Measurements from ENCODE around the gene GTF2F2. TPM values are rescaled to one million over a fixed set of nuclear protein-coding genes. Genes with fewer than 3 reads are reported as not detected.

Gene GTF2F2
- polyA plus RNA-seq, 1 experiment, result 7.9 TPM

DNA sequence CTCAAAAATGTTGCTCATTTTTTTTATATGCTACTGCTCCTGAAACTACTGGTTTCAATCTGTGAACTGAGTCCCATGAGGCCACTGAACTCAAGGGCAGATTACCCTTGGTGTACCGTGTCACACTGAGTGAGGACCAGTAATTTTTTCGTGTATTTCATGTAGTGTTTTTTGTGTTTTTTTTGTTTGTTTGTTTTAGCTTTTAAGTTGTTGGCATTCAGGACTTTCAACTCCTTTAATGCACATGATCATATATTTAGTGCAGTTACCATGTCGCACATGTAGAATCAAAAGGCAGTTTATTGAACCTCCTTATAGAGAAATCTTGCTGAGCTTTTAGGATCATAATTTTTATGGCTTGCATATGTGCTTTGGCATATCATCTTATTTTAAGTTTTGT, 162.7 kb downstream of the GTF2F2 start:
- TF ChIP-seq, protein P1, sequence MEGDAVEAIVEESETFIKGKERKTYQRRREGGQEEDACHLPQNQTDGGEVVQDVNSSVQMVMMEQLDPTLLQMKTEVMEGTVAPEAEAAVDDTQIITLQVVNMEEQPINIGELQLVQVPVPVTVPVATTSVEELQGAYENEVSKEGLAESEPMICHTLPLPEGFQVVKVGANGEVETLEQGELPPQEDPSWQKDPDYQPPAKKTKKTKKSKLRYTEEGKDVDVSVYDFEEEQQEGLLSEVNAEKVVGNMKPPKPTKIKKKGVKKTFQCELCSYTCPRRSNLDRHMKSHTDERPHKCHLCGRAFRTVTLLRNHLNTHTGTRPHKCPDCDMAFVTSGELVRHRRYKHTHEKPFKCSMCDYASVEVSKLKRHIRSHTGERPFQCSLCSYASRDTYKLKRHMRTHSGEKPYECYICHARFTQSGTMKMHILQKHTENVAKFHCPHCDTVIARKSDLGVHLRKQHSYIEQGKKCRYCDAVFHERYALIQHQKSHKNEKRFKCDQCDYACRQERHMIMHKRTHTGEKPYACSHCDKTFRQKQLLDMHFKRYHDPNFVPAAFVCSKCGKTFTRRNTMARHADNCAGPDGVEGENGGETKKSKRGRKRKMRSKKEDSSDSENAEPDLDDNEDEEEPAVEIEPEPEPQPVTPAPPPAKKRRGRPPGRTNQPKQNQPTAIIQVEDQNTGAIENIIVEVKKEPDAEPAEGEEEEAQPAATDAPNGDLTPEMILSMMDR (IDR thresholded peaks at IDR 0.05; ENCODE audit: insufficient read depth, low read depth, low read length), result no peak
- no peak for DNase-seq (ENCODE audit: low read depth)
- Histone ChIP-seq H3K4me3 (ENCODE audit: low read depth, low read length) (no peak overlapping the region), H3K36me3 (ENCODE audit: control insufficient read depth, insufficient read depth, low read length) (no peaks in the 10 kb centered on the region), H3K27me3 (ENCODE audit: control insufficient read depth, insufficient read depth, low read length) (no peaks in the 10 kb centered on the region)
- ChIA-PET CTCF (interaction anchor here (1.1 to 6.1 kb wide), 5 partner anchors 10 to 309 kb away, joined by 4 to 93 read pairs (median 5); no protein-coding TSS in a partner anchor), POLR2A (no interaction called here)

DNA sequence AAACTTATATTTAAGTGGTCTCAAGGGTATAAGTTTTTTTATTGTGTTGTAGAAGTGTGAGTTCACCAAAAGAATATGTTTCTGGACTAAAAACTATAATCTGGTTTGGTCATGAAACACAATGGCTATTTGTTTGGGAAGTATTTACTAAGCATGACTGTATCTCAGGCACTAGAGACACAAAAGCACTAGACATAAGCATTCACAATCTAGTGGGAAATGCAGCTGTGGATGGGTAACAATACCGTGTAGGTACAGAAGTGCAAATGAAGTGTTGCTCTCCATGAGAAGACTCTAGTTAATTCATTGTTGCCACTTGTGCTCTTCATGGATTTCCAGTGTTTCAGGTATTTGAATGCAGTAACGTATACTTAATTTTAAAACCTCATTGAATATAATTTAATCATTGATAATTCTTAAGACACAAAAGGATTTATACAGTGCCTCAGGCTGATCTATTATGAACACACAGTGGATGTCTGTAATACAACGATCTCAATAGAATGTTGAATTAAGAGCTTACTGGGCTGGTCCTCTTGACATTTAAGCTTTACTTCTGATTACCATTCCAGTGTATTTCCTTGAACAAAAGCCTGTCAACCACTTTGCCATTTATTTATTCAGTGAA, 169.7 kb downstream of the GTF2F2 start:
- DNase-seq (ENCODE audit: low read depth), result no peak
- TF ChIP-seq, protein P1 (IDR thresholded peaks at IDR 0.05; ENCODE audit: insufficient read depth, low read depth, low read length), result no peak
- Histone ChIP-seq H3K4me3 (ENCODE audit: low read depth, low read length) (no peak overlapping the region), H3K36me3 (ENCODE audit: control insufficient read depth, insufficient read depth, low read length) (no peaks in the 10 kb centered on the region), H3K27me3 (ENCODE audit: control insufficient read depth, insufficient read depth, low read length) (no peaks in the 10 kb centered on the region)
- ChIA-PET CTCF (interaction anchor here (0.6 to 6.6 kb wide), 4 partner anchors 8 to 243 kb away, joined by 3 to 39 read pairs (median 10); partner anchors contain the start of gene GTF2F2), POLR2A (no interaction called here)

DNA sequence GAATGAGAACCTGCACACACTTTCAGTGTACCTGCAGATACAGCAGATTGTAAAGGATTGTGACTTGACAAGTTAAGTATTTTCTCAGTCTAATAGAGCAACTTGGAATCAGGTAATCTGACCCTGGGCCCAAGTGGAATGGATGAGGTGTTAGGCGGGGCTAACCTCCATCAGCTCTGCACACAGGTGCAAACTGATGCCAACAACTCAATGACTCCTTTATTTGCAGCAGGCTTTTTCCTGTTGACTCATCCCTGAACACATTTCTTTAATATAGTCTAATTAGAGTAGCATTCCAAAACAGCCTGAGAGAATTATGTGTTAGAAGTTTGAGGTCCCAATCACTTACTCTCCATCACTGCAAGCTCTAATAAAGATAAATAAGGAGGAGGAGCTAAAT, 171.9 kb downstream of the GTF2F2 start:
- DNase-seq (ENCODE audit: low read depth), result no peak
- ChIA-PET POLR2A (no interaction called here), CTCF (interaction anchor here (0.6 to 6.6 kb wide), 4 partner anchors 10 to 245 kb away, joined by 4 to 39 read pairs (median 11); no protein-coding TSS in a partner anchor)

DNA sequence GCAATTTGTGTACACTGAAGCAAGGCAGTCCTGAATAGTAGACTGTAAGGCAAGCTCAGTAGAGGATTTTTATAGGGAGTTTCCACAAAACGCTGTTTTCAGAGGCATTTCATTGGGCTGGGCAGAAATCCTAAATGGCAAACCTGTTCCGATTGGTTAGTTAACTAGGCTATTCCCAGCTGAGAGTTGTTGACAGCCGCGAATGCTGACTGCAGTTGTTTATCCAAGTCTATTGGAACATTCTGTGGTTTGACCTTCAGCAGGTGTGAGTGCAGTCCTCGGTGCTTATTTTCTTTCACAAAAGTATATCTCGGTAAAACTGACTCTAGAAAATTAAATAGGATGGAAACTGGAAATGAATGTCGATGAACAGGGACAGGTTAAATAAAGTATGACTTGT, 175.2 kb downstream of the GTF2F2 start:
- no peaks in the 10 kb centered on the region for H3K36me3 ChIP-seq (ENCODE audit: control insufficient read depth, insufficient read depth, low read length)
- H3K4me3 ChIP-seq (ENCODE audit: low read depth, low read length), result no peak overlapping the region
- TF ChIP-seq, protein P1 (IDR thresholded peaks at IDR 0.05; ENCODE audit: insufficient read depth, low read depth, low read length), result no peak
- no peaks in the 10 kb centered on the region for H3K27me3 ChIP-seq (ENCODE audit: control insufficient read depth, insufficient read depth, low read length)
- DNase-seq (ENCODE audit: low read depth), result no peak
- ChIA-PET POLR2A (no interaction called here), CTCF (interaction anchor here (1.3 to 6.6 kb wide), 2 partner anchors 13 kb away, joined by 3 to 39 read pairs; no protein-coding TSS in a partner anchor)

More for the DNA sequence above, 171.9 kb downstream of the GTF2F2 start:
- TF ChIP-seq, protein P1 (IDR thresholded peaks at IDR 0.05; ENCODE audit: insufficient read depth, low read depth, low read length), result no peak
- Histone ChIP-seq H3K27me3 (ENCODE audit: control insufficient read depth, insufficient read depth, low read length) (no peaks in the 10 kb centered on the region), H3K4me3 (ENCODE audit: low read depth, low read length) (no peak overlapping the region), H3K36me3 (ENCODE audit: control insufficient read depth, insufficient read depth, low read length) (no peaks in the 10 kb centered on the region)

DNA sequence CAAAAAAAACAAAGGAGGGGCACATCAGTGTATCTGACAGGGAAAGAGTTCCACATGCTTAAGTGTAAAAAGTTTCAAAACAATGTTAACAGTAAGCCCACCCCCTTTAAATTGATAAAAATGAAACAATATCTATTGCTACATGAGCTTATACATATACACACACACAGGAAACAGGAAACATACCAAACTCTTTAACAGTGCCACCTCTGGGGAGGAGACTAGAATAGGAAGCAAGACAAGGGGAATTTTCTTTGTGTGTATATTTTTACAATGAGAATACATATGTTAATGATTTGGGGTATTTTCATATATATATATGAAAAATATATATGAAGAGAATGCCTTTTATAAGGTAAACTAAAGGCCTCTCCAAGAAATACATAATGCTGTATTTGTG, 175.9 kb downstream of the GTF2F2 start:
- Histone ChIP-seq H3K36me3 (ENCODE audit: control insufficient read depth, insufficient read depth, low read length) (no peaks in the 10 kb centered on the region), H3K4me3 (ENCODE audit: low read depth, low read length) (no peak overlapping the region), H3K27me3 (ENCODE audit: control insufficient read depth, insufficient read depth, low read length) (no peaks in the 10 kb centered on the region)
- TF ChIP-seq, protein P1 (IDR thresholded peaks at IDR 0.05; ENCODE audit: insufficient read depth, low read depth, low read length), result no peak
- ChIA-PET POLR2A (no interaction called here), CTCF (interaction anchor here (6.6 kb wide), 1 partner anchor 14 kb away, joined by 39 read pairs; no protein-coding TSS in a partner anchor)
- no peak for DNase-seq (ENCODE audit: low read depth)
